Left ventricle myocardium inferior (tissue), 1 donor: ENCODE results near the gene POU2AF2. TPM values are rescaled to one million over a fixed set of nuclear protein-coding genes. Genes with fewer than 3 reads are reported as not detected.

Experiments
- DNase-seq: peaks from one replicate; pipeline ENCODE4 v3.0.0-alpha.2; 2020
- H3K27ac ChIP-seq: fragments of 200-600 bp; replicated peaks from 2 replicates; pipeline ENCODE4 v1.8.0; 2021
- H3K27me3 ChIP-seq: fragments of 200-600 bp; 2 replicates; pipeline ENCODE4 v1.8.0; 2021; ENCODE audit warnings: low read depth
- H3K36me3 ChIP-seq: fragments of 200-600 bp; 2 replicates; pipeline ENCODE4 v1.8.0; 2021
- H3K4me1 ChIP-seq: fragments of 200-600 bp; 2 replicates; pipeline ENCODE4 v1.8.0; 2021
- H3K4me3 ChIP-seq: fragments of 200-600 bp; 2 replicates; pipeline ENCODE4 v1.8.0; 2021; ENCODE audit warnings: mild to moderate bottlenecking, moderate library complexity
- H3K9me3 ChIP-seq: fragments of 200-600 bp; replicated peaks from 2 replicates; pipeline ENCODE4 v1.8.0; 2021
- intact Hi-C: fragments of 100-400 bp; cut with micrococcal nuclease; formaldehyde crosslinking; loops from one replicate; pipeline ENCODE4 v1.11.0; 2022
- long read RNA-seq: library from polyadenylated mRNA; unstranded; transcript quantifications from one replicate; pipeline ENCODE4 v2.0.0, GENCODE V29; 2021
- total RNA-seq: library from RNA; stranded (reverse); fragmentation: NEBNext Ultra II Directional; extraction: Animal tissue kit (Norgen Biotek cat#: 25700); gene quantifications from one replicate; pipeline ENCODE4 v1.2.1, GENCODE V29; 2021
- TF ChIP-seq, protein P1 (sequence below): fragments of 200-600 bp; IDR thresholded peaks from 2 replicates; pipeline ENCODE4 v1.8.0; 2021; ENCODE audit warnings: antibody characterized with exemption, mild to moderate bottlenecking, borderline replicate concordance
- donor health status: DM: no; HTN: yes; CAD: no; lungs with severe emphysema.

Gene POU2AF2, protein sequence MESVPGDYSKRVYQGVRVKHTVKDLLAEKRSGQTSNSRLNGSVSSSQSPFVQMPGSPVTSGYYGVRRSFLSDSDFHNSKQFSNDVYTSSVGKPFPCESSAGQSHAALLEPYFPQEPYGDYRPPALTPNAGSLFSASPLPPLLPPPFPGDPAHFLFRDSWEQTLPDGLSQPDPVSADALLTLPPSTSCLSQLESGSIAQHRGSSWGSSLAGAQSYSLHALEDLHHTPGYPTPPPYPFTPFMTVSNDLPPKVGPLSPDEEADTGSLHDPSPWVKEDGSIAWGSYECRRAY
- not detected for total RNA-seq
- long read RNA-seq: 0 reads

DNA sequence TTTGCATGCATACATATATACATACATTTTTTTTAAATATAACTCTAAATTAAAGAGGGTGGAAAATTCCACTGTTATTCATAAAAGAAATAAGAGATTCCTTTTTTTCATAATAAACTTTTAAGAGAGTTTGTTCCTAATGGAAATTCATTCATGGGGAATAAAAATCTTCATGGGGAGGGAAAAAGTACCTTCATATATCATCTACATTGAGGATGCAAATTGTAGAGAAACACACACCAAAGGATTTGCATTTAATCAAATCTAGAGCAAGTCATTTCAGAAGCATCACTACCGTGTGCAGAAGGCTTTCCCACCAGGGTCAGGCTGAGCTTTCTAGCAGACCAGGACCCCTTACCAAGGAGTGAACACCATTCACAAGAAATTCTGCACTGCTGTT is at the start of gene POU2AF2:
Gene POU2AF2, plus strand, starts transcription at position 301 of the 400 bp plus-strand sequence. CDS start 129 bp downstream, outside the sequence.
- Histone ChIP-seq H3K27ac (no peak within 1 kb of the TSS), H3K4me3 (no peak within 1 kb of the TSS), H3K9me3 (no peaks in the 10 kb centered on the region), H3K36me3 (no peaks in the 10 kb centered on the region), H3K4me1 (no peaks in the 10 kb centered on the region), H3K27me3 (peaks cover 75% of the 10 kb centered on the region)
- intact Hi-C loops: no loop called here
- no peak for DNase-seq
- TF ChIP-seq, protein P1, sequence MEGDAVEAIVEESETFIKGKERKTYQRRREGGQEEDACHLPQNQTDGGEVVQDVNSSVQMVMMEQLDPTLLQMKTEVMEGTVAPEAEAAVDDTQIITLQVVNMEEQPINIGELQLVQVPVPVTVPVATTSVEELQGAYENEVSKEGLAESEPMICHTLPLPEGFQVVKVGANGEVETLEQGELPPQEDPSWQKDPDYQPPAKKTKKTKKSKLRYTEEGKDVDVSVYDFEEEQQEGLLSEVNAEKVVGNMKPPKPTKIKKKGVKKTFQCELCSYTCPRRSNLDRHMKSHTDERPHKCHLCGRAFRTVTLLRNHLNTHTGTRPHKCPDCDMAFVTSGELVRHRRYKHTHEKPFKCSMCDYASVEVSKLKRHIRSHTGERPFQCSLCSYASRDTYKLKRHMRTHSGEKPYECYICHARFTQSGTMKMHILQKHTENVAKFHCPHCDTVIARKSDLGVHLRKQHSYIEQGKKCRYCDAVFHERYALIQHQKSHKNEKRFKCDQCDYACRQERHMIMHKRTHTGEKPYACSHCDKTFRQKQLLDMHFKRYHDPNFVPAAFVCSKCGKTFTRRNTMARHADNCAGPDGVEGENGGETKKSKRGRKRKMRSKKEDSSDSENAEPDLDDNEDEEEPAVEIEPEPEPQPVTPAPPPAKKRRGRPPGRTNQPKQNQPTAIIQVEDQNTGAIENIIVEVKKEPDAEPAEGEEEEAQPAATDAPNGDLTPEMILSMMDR: no peak

DNA sequence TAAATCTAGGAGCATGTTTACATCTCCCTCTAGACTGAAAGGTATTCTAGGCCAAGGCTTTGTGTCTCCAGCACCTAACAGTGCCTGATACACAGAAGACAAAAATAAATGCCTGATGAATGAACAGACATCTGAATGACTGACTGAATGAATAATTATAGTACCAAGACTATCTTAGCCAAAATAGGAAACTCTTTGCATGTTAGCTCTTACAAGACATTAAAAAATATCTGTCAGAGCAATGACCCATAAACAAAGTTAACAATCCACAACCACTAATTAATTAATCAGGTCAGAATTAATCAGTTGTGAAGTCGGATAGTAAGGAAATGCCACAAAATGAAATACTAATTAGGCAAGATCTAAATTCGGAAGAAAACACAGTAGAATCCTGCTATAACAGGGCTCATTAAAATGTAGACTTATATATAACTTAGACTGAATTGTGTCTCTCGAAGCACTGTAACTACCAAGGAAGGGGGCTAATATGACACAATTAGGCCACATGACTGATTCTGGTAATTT is 45.5 kb upstream of the POU2AF2 start:
- Histone ChIP-seq H3K9me3 (no peaks in the 10 kb centered on the region), H3K27me3 (peaks cover 10% of the 10 kb centered on the region), H3K4me1 (no peaks in the 10 kb centered on the region), H3K4me3 (no peak overlapping the region), H3K36me3 (no peaks in the 10 kb centered on the region), H3K27ac (no peak overlapping the region)
- TF ChIP-seq, protein P1: no peak
- no peak for DNase-seq
- intact Hi-C loops: no loop called here

DNA sequence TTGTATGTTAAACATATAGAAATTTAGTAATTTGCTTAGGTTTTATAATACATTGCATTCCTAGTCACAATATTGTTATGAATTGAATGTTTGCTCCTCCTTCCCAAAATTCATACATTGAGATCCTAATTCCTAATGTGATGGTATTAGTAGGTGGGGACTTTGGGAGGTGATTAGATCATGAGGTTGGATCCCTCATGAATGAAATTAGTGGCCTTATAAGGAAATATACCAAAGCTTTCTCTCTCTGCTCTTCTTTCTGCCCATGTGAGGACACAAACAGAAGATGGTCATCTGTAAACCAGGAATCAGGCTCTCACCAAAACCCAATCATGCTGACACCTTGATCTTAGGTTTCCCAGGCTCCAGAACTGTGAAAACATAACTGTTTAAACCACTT is 41.3 kb upstream of the POU2AF2 start:
- DNase-seq: no peak
- Histone ChIP-seq H3K4me1 (no peaks in the 10 kb centered on the region), H3K36me3 (no peaks in the 10 kb centered on the region), H3K9me3 (no peaks in the 10 kb centered on the region), H3K27ac (no peak overlapping the region), H3K4me3 (no peak overlapping the region), H3K27me3 (no peaks in the 10 kb centered on the region)
- TF ChIP-seq, protein P1: no peak
- intact Hi-C loops: no loop called here

- intact Hi-C loops: no loop called here
- no peaks in the 10 kb centered on the region for H3K36me3 ChIP-seq
- H3K4me3 ChIP-seq: no peak overlapping the region
- H3K9me3 ChIP-seq: no peaks in the 10 kb centered on the region
- no peak for DNase-seq
- H3K4me1 ChIP-seq: no peaks in the 10 kb centered on the region
- TF ChIP-seq, protein P1: no peak
- H3K27ac ChIP-seq: no peak overlapping the region
- no peaks in the 10 kb centered on the region for H3K27me3 ChIP-seq
These were observed 39.7 kb upstream of the POU2AF2 start for GRCh38 chr11:111205632-111206385.

- H3K27me3 ChIP-seq: no peaks in the 10 kb centered on the region
- no peaks in the 10 kb centered on the region for H3K9me3 ChIP-seq
- no peak overlapping the region for H3K4me3 ChIP-seq
- intact Hi-C loops: no loop called here
- TF ChIP-seq, protein P1: no peak
- no peak for DNase-seq
- no peaks in the 10 kb centered on the region for H3K36me3 ChIP-seq
- H3K4me1 ChIP-seq: no peaks in the 10 kb centered on the region
- no peak overlapping the region for H3K27ac ChIP-seq
These were observed 39.1 kb upstream of the POU2AF2 start for GRCh38 chr11:111206472-111206871.
